HepG2 (cell line): ENCODE data around the gene HMCN2. TPM values are rescaled to one million over a fixed set of nuclear protein-coding genes. Genes with fewer than 3 reads are reported as not detected.

Experiments
- ATAC-seq: fragments of 200-7000 bp; cut with Tn5 transposase; 3 replicates; pipeline ENCODE4 v1.9.1; 2020; ENCODE audit warnings: mild to moderate bottlenecking, moderate library complexity
- BruUV-seq: library from RNA; stranded (reverse); fragments of 400-500 nt; replicated peaks from 2 replicates; lab custom pipeline; 2021; lab: Mats Ljungman, UMichigan
- CTCF ChIA-PET: fragments of 300-600 bp; formaldehyde crosslinking; extraction: SDS; loops from one replicate; lab custom pipeline; 2021; ENCODE audit warnings: low total read pairs, inconsistent platforms, low intra/inter-chr PET ratio; lab: Yijun Ruan, JAX
- POLR2A ChIA-PET: fragments of 350-600 bp; sonication (Branson Sonifier 250); formaldehyde crosslinking; loops from one replicate; lab custom pipeline; 2020; ENCODE audit warnings: antibody characterized with exemption, inconsistent platforms; lab: Yijun Ruan, JAX
- DNase-seq: peaks from one replicate; pipeline ENCODE4 v3.0.0-alpha.2; 2015; ENCODE audit warnings: low spot score
- FAIRE-seq: peaks from 3 replicates; lab custom pipeline; 2011; peaks lifted over from hg19 to GRCh38; lab: Jason Lieb, UNC
- H2AFZ ChIP-seq: one replicate; pipeline ENCODE4 v1.6.1; 2011; ENCODE audit warnings: low read length, inconsistent platforms
- H3K27ac ChIP-seq: fragments of 300-600 bp; 3 replicates; pipeline ENCODE4 v1.8.0; 2011; ENCODE audit warnings: mixed run types, mild to moderate bottlenecking, mixed read lengths, low read length, inconsistent platforms; ENCODE audit not compliant: insufficient read depth; ENCODE audit errors: extremely low read length
- H3K27me3 ChIP-seq, 2 experiments: fragments of 200-600 bp in 1 of 2; 2 replicates in 1 of 2; 3 replicates in 1 of 2; pipeline versions ENCODE4 v1.6.0 to v1.8.0; 2011; ENCODE audit warnings: low read length in 2 of 2, mild to moderate bottlenecking in 2 of 2, moderate library complexity in 2 of 2, inconsistent platforms in 1 of 2; ENCODE audit not compliant: insufficient read depth in 2 of 2, control insufficient read depth in 1 of 2
- H3K36me3 ChIP-seq, 2 experiments: fragments of 200-600 bp in 1 of 2; replicated peaks in 1 of 2; 2 replicates in 1 of 2; 3 replicates in 1 of 2; pipeline versions ENCODE4 v1.5.1 to v1.8.0; 2011; ENCODE audit warnings: low read length in 2 of 2, inconsistent platforms in 1 of 2; ENCODE audit not compliant: insufficient read depth in 2 of 2, control insufficient read depth in 1 of 2
- H3K4me1 ChIP-seq: 2 replicates; pipeline ENCODE4 v1.5.1; 2012; ENCODE audit warnings: low read length, inconsistent platforms; ENCODE audit not compliant: insufficient read depth
- H3K4me2 ChIP-seq: 2 replicates; pipeline ENCODE4 v1.6.0; 2011; ENCODE audit warnings: low read depth, low read length, inconsistent platforms
- H3K4me3 ChIP-seq, 3 experiments: fragments of 200-600 bp in 1 of 3; sonication (generic), shearing (Covaris generic) in 1 of 3; replicated peaks in 1 of 3; 2 replicates each; pipeline ENCODE4 v1.5.1; 2011 to 2016; ENCODE audit warnings: low read length in 3 of 3, inconsistent platforms in 2 of 3, low read depth in 2 of 3, mild to moderate bottlenecking in 2 of 3, control low read depth in 1 of 3, mixed read lengths in 1 of 3; ENCODE audit not compliant: insufficient read depth in 1 of 3
- H3K79me2 ChIP-seq: one replicate; pipeline ENCODE4 v1.6.1; 2011; ENCODE audit warnings: low read length, inconsistent platforms; ENCODE audit not compliant: insufficient read depth
- H3K9ac ChIP-seq: 2 replicates; pipeline ENCODE4 v1.6.0; 2011; ENCODE audit warnings: mild to moderate bottlenecking, low read depth, low read length, inconsistent platforms; ENCODE audit not compliant: insufficient read depth
- H3K9me3 ChIP-seq: 2 replicates; pipeline ENCODE4 v1.5.1; 2012; ENCODE audit warnings: mild to moderate bottlenecking, low read length
- H4K20me1 ChIP-seq: 2 replicates; pipeline ENCODE4 v1.6.0; 2011; ENCODE audit warnings: inconsistent platforms, mild to moderate bottlenecking, low read length, moderate library complexity; ENCODE audit not compliant: insufficient read depth
- BRCA1 ChIP-seq: sonication (generic); formaldehyde crosslinking; IDR thresholded peaks from 2 replicates; pipeline ENCODE4 v1.4.0; 2020; ENCODE audit warnings: missing genetic modification reagents
- ELF1 ChIP-seq: sonication (generic); formaldehyde crosslinking; IDR thresholded peaks from 2 replicates; pipeline ENCODE4 v1.4.0; 2020; ENCODE audit warnings: missing genetic modification reagents
- GRHL1 ChIP-seq: sonication (generic); formaldehyde crosslinking; conservative IDR thresholded peaks from 2 replicates; pipeline ENCODE4 v1.8.0; 2022; ENCODE audit warnings: missing genetic modification reagents
- HES4 ChIP-seq: sonication (generic); formaldehyde crosslinking; IDR thresholded peaks from 2 replicates; pipeline ENCODE4 v1.9.0; 2021; ENCODE audit warnings: mild to moderate bottlenecking, missing genetic modification reagents, borderline replicate concordance
- HNF1B ChIP-seq: sonication (generic); formaldehyde crosslinking; IDR thresholded peaks from 2 replicates; pipeline ENCODE4 v1.5.1; 2020; ENCODE audit warnings: mild to moderate bottlenecking, moderate library complexity, missing genetic modification reagents
- IRF2 ChIP-seq: IDR thresholded peaks from 2 replicates; pipeline ENCODE4 v1.6.1; 2018; ENCODE audit warnings: missing genetic modification reagents, missing compliant biosample characterization
- LBX2 ChIP-seq: sonication (generic); formaldehyde crosslinking; IDR thresholded peaks from 2 replicates; pipeline ENCODE4 v1.5.0; 2020; ENCODE audit warnings: missing genetic modification reagents, mild to moderate bottlenecking, borderline replicate concordance
- RCOR2 ChIP-seq: IDR thresholded peaks from 2 replicates; pipeline ENCODE4 v1.6.1; 2016; ENCODE audit warnings: missing biosample characterization, missing genetic modification reagents
- ZC3H4 ChIP-seq: sonication (generic); formaldehyde crosslinking; IDR thresholded peaks from 2 replicates; pipeline ENCODE4 v1.4.0; 2020; ENCODE audit warnings: missing genetic modification reagents, borderline replicate concordance
- ZNF136 ChIP-seq: sonication (generic); formaldehyde crosslinking; IDR thresholded peaks from 2 replicates; pipeline ENCODE4 v1.8.1; 2022; ENCODE audit warnings: low read depth, mild to moderate bottlenecking, moderate library complexity, missing genetic modification reagents
- ZNF160 ChIP-seq: sonication (generic); formaldehyde crosslinking; IDR thresholded peaks from 2 replicates; pipeline ENCODE4 v1.8.0; 2022; ENCODE audit warnings: mild to moderate bottlenecking, inconsistent platforms, missing genetic modification reagents
- ZNF296 ChIP-seq: sonication (generic); formaldehyde crosslinking; conservative IDR thresholded peaks from 2 replicates; pipeline ENCODE4 v1.5.0; 2020; ENCODE audit warnings: mild to moderate bottlenecking, missing genetic modification reagents
- ZNF574 ChIP-seq: sonication (generic); formaldehyde crosslinking; IDR thresholded peaks from 2 replicates; pipeline ENCODE4 v1.4.0; 2020; ENCODE audit warnings: missing genetic modification reagents
- ZUFSP ChIP-seq: sonication (generic); formaldehyde crosslinking; IDR thresholded peaks from 2 replicates; pipeline ENCODE4 v1.9.0; 2021; ENCODE audit warnings: missing genetic modification reagents, mild to moderate bottlenecking, borderline replicate concordance
- WGBS: methylation state at CpG from one replicate; pipeline ENCODE4 v1.1.6; 2017; ENCODE audit warnings: low lambda C conversion rate; 5-methylcytosine and 5-hydroxymethylcytosine counted together
- in situ Hi-C: cut with HindIII; loops from 2 replicates; pipeline ENCODE4 v1.10.0; 2017; ENCODE audit warnings: low pct_unique_long_range_greater_than_20kb; ENCODE audit not compliant: extremely low pct_ligation_motif_present
- intact Hi-C: fragments of 100-400 bp; cut with micrococcal nuclease; formaldehyde crosslinking; loops from one replicate; pipeline ENCODE4 v1.10.0; 2022; ENCODE audit not compliant: unreplicated experiment
- polyA plus RNA-seq, 8 experiments: library from polyadenylated mRNA; depleted of rRNA in 3 of 8; stranded (reverse) in 7 of 8; unstranded in 1 of 8; fragments of >200 nt; fragmentation: Illumina TruSeq in 4 of 8; extraction: Trizol in 4 of 8; gene quantifications; 2 replicates each; pipeline versions ENCODE4 v1.2.1 to v1.2.3, GENCODE V29; 2011 to 2016; ENCODE audit warnings: low read depth in 4 of 8, missing spikeins in 1 of 8, mixed read lengths in 1 of 8; ENCODE audit not compliant: insufficient read depth in 1 of 8
- total RNA-seq, 5 experiments: library from RNA; depleted of rRNA; stranded (reverse); fragments of >200 nt; fragmentation: Illumina TruSeq; extraction: Trizol; gene quantifications; 2 replicates each; pipeline ENCODE4 v1.2.3, GENCODE V29; 2016; ENCODE audit warnings: low read depth in 1 of 5

Gene HMCN2
- total and polyA plus RNA-seq, 2 of the 13 experiments (the other 11 are each of a cell fraction or from before 2014, with no cell fraction given): 0.09 TPM; not detected in 1

- H3K79me2 ChIP-seq: no peaks in the 10 kb centered on the region
- ATAC-seq (no peak), FAIRE-seq (no peak), DNase-seq (no peak)
- H3K9ac ChIP-seq: no peak overlapping the region
- H3K36me3 ChIP-seq: 0 out of 5 replicates have a peak, but pooled peaks cover 0 to 3% of the 10 kb centered on the region in 2 experiments
- H3K4me1 ChIP-seq: no peaks in the 10 kb centered on the region
- intact Hi-C loops: no loop called here
- BruUV-seq: no TSS peak
- no peak overlapping the region for H3K27ac ChIP-seq
- no peaks in the 10 kb centered on the region for H3K27me3 ChIP-seq
- H4K20me1 ChIP-seq: no peaks in the 10 kb centered on the region
- no peaks in the 10 kb centered on the region for H3K9me3 ChIP-seq
- POLR2A ChIA-PET: interaction anchor here (0.9 kb wide), 1 partner anchor 26 kb away, joined by 3 read pairs; no protein-coding TSS in a partner anchor
- H2AFZ ChIP-seq: no peak overlapping the region
- TF ChIP-seq RCOR2: no peak
- no peak for TF ChIP-seq LBX2 (CRISPR knock-in tag)
- no peak for TF ChIP-seq HNF1B (CRISPR knock-in tag)
- no peak for TF ChIP-seq ZUFSP (CRISPR knock-in tag)
- TF ChIP-seq ELF1 (CRISPR knock-in tag): no peak
- no peak for TF ChIP-seq IRF2 (CRISPR knock-in tag)
- TF ChIP-seq ZNF296: no peak
- no peak for TF ChIP-seq ZNF160
- TF ChIP-seq ZNF136 (CRISPR knock-in tag): no peak
- TF ChIP-seq BRCA1 (CRISPR knock-in tag): no peak
- TF ChIP-seq ZC3H4 (CRISPR knock-in tag): no peak
- no peak for TF ChIP-seq GRHL1
- TF ChIP-seq ZNF574 (CRISPR knock-in tag): no peak
- no peak for TF ChIP-seq HES4 (CRISPR knock-in tag)
- TF ChIP-seq, all 625 proteins: peak for 0
- 92% methylated on average over 15 of the region's 15 CpGs for whole genome bisulfite sequencing
- CTCF ChIA-PET: no interaction called here
- Histone ChIP-seq H3K4me2 (no peak overlapping the region), H3K4me3 (no peak overlapping the region)
- in situ Hi-C loops: no loop called here
Measured at GRCh38 chr9:130474106-130474505, 208.5 kb downstream of the HMCN2 start.
